ENCODE measurements around the gene CALHM3.

DNA sequence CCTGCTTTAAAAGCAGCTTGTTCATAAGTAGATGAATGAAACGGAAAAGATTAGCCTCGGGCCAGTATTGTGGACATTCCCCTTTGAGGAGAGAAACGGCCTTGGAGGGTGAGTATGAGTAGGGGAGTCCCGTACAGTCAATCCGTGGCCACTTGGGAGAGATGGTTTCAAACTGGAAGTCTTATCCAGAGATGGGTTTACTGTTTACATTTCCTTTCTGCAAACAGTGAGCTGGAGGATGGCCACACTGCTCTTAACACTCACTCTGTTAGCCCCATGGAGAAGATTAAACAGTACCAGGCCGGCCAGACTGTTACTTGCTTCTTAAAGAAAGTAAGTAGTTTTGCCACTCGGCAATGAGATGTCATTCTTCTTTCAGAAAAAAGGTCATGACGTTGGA is 47.1 kb downstream of the CALHM3 start:
- TF ChIP-seq, protein P1, sequence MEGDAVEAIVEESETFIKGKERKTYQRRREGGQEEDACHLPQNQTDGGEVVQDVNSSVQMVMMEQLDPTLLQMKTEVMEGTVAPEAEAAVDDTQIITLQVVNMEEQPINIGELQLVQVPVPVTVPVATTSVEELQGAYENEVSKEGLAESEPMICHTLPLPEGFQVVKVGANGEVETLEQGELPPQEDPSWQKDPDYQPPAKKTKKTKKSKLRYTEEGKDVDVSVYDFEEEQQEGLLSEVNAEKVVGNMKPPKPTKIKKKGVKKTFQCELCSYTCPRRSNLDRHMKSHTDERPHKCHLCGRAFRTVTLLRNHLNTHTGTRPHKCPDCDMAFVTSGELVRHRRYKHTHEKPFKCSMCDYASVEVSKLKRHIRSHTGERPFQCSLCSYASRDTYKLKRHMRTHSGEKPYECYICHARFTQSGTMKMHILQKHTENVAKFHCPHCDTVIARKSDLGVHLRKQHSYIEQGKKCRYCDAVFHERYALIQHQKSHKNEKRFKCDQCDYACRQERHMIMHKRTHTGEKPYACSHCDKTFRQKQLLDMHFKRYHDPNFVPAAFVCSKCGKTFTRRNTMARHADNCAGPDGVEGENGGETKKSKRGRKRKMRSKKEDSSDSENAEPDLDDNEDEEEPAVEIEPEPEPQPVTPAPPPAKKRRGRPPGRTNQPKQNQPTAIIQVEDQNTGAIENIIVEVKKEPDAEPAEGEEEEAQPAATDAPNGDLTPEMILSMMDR (IDR thresholded peaks at IDR 0.05; ENCODE audit: extremely low read depth in 1 of 2, insufficient read depth in 1 of 2, low read depth in 1 of 2, low read length in 2 of 2) = no peak
- no peak for TF ChIP-seq POLR2AphosphoS5 (IDR thresholded peaks at IDR 0.05; ENCODE audit: insufficient read depth, low read depth, low read length)
- TF ChIP-seq POLR2A (IDR thresholded peaks at IDR 0.05; ENCODE audit: low read depth, low read length) = no peak
- TF ChIP-seq, protein P2, sequence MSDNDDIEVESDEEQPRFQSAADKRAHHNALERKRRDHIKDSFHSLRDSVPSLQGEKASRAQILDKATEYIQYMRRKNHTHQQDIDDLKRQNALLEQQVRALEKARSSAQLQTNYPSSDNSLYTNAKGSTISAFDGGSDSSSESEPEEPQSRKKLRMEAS (IDR thresholded peaks at IDR 0.05; ENCODE audit: insufficient read depth, insufficient read length) = no peak
- no peak for TF ChIP-seq FOS (IDR thresholded peaks at IDR 0.05; ENCODE audit: borderline replicate concordance, insufficient read depth, low read length)
- TF ChIP-seq EZH2 (IDR thresholded peaks at IDR 0.05; ENCODE audit: borderline replicate concordance, low read depth, low read length, severe bottlenecking) = no peak
- no peak for TF ChIP-seq JUN (IDR thresholded peaks at IDR 0.05; ENCODE audit: borderline replicate concordance, insufficient read depth, insufficient read length, low read depth)
- TF ChIP-seq MYC (IDR thresholded peaks at IDR 0.05; ENCODE audit: low read depth, low read length) = no peak
